Measurements from ENCODE around the gene GRPR. TPM values are rescaled to one million over a fixed set of nuclear protein-coding genes. Genes with fewer than 3 reads are reported as not detected.

GRPR gene
- total RNA-seq, 1 experiment from 2014 or later = 0.45 TPM

DNA sequence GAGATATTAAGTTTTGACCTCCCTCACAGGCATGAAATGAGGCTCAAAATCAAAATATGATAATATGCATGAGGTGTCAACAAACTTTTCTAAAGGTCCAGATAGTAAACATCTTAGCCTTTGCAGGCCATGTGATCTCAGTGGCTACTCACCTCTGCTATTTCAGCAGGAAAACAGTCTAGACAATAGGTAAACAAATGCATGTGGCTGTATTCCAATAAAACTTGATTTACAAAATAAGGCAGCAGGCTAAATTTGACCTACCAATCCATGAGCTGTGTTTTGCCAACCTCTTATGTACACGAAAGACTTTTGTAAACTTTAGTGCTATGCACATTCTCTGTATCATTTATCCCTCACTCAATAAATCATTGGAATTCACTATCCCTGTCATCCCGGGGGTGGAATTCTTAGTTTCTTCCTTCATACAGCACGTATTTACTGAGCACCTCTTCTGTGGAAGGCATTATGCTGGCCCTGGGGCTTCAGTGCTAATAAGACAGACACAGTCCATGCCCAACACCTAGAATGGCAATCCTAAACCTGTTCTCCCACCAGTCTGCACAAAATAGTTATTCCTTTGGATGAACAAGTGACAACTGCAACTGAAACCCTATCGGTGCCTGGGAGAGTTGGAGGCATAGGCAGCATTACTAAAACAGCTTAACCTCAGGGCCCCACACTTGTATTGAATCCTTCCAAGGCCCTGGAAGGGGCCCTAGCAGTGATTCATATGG lies 63.8 kb downstream of the GRPR start:
- no peak for DNase-seq
- Histone ChIP-seq H3K4me3 (ENCODE audit: low read length) (no peak overlapping the region), H3K36me3 (ENCODE audit: insufficient read depth, low read length) (no peaks in the 10 kb centered on the region), H3K27ac (ENCODE audit: low read length) (no peak overlapping the region), H3K4me1 (ENCODE audit: low read length) (no peaks in the 10 kb centered on the region; the same call in 1 of the 2 replicates), H3K79me2 (ENCODE audit: low read length) (no peaks in the 10 kb centered on the region), H3K4me2 (ENCODE audit: low read depth, low read length, poor library complexity, severe bottlenecking) (no peak overlapping the region), H3K9me2 (replicated peaks; ENCODE audit: insufficient read depth, low read length) (no peaks in the 10 kb centered on the region), H4K20me1 (ENCODE audit: insufficient read depth, low read depth, low read length) (no peaks in the 10 kb centered on the region), H3K9ac (ENCODE audit: low read length) (no peak overlapping the region), H3K9me3 (ENCODE audit: low read length) (no peaks in the 10 kb centered on the region), H2AFZ (ENCODE audit: low read length) (no peak overlapping the region), H3K27me3 (ENCODE audit: low read length) (no peaks in the 10 kb centered on the region)

DNA sequence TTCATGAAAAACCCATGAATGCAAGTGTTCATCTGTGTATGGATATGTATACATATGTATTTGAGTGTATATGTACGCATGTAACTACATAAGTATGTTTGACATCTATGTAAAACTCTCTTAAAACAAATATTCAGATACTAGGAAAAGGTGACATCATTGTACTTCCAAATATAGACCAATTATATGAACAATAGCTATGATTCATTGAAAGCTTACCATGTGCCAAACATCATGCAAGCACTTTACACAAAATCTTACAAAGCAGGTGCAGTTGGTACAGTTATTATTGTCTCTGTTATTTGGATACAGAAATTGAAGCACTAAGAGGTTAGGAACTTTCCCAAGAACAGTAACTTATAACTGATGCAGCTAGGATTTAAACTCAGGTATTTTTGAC lies 65.3 kb downstream of the GRPR start:
- Histone ChIP-seq H3K79me2 (ENCODE audit: low read length) (no peaks in the 10 kb centered on the region), H3K36me3 (ENCODE audit: insufficient read depth, low read length) (no peaks in the 10 kb centered on the region), H3K4me1 (ENCODE audit: low read length) (no peaks in the 10 kb centered on the region; the same call in 1 of the 2 replicates), H3K9me3 (ENCODE audit: low read length) (no peaks in the 10 kb centered on the region), H3K4me2 (ENCODE audit: low read depth, low read length, poor library complexity, severe bottlenecking) (no peak overlapping the region), H3K27ac (ENCODE audit: low read length) (no peak overlapping the region), H4K20me1 (ENCODE audit: insufficient read depth, low read depth, low read length) (no peaks in the 10 kb centered on the region), H3K9me2 (replicated peaks; ENCODE audit: insufficient read depth, low read length) (no peaks in the 10 kb centered on the region), H2AFZ (ENCODE audit: low read length) (no peak overlapping the region), H3K4me3 (ENCODE audit: low read length) (no peak overlapping the region), H3K27me3 (ENCODE audit: low read length) (no peaks in the 10 kb centered on the region), H3K9ac (ENCODE audit: low read length) (no peak overlapping the region)
- no peak for DNase-seq

DNA sequence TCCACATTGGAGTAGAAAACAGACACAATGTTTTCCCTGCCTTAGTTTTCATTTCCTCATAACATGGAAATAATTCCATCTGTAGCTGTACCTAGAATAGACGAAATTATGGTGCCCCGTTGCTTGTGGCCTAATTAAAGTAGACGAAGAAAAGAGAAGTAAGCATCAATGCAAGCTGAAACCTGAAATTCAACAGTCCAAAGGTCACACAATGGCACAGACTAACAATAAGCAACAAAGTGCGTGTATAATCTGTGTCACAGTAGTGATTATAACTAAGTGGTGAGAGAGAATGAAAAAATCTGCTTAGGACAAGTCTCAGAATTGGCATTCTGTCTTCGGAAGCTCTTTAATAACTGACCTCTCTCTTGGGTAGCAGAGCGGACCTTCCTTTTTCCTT lies 68.2 kb downstream of the GRPR start:
- Histone ChIP-seq H3K27me3 (ENCODE audit: low read length) (no peaks in the 10 kb centered on the region), H3K79me2 (ENCODE audit: low read length) (no peaks in the 10 kb centered on the region), H3K27ac (ENCODE audit: low read length) (no peak overlapping the region), H2AFZ (ENCODE audit: low read length) (no peak overlapping the region), H3K36me3 (ENCODE audit: insufficient read depth, low read length) (no peaks in the 10 kb centered on the region), H3K4me2 (ENCODE audit: low read depth, low read length, poor library complexity, severe bottlenecking) (no peak overlapping the region), H4K20me1 (ENCODE audit: insufficient read depth, low read depth, low read length) (no peaks in the 10 kb centered on the region), H3K9me2 (replicated peaks; ENCODE audit: insufficient read depth, low read length) (no peaks in the 10 kb centered on the region), H3K9ac (ENCODE audit: low read length) (no peak overlapping the region), H3K4me3 (ENCODE audit: low read length) (no peak overlapping the region), H3K9me3 (ENCODE audit: low read length) (no peaks in the 10 kb centered on the region), H3K4me1 (ENCODE audit: low read length) (no peaks in the 10 kb centered on the region; the same call in 1 of the 2 replicates)
- no peak for DNase-seq

DNA sequence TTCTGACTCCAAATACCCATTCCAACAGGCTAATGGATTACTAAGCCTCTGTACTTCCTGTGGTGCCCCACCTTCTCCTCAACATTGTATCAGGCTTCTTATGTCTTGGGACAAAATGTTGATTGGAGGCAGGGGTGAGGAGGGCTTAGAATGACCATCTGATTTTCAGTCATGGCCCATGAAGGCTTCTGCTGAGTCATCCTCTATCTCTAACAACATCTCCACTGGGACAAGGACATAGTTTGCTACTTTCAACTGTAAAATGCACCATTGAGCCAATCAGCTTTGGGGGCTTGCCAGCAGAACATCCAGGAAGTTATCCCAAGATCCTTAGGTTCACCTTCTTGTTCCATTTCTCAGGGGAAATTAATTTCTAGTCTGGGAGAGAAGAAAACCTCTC lies 73.5 kb downstream of the GRPR start:
- Histone ChIP-seq H3K4me1 (ENCODE audit: low read length) (no peaks in the 10 kb centered on the region), H2AFZ (ENCODE audit: low read length) (no peak overlapping the region), H3K27me3 (ENCODE audit: low read length) (no peaks in the 10 kb centered on the region), H3K4me3 (ENCODE audit: low read length) (no peak overlapping the region), H3K79me2 (ENCODE audit: low read length) (no peaks in the 10 kb centered on the region), H3K4me2 (ENCODE audit: low read depth, low read length, poor library complexity, severe bottlenecking) (no peak overlapping the region), H3K27ac (ENCODE audit: low read length) (no peak overlapping the region), H3K36me3 (ENCODE audit: insufficient read depth, low read length) (no peaks in the 10 kb centered on the region), H4K20me1 (ENCODE audit: insufficient read depth, low read depth, low read length) (no peaks in the 10 kb centered on the region), H3K9ac (ENCODE audit: low read length) (no peak overlapping the region), H3K9me3 (ENCODE audit: low read length) (no peaks in the 10 kb centered on the region), H3K9me2 (replicated peaks; ENCODE audit: insufficient read depth, low read length) (no peaks in the 10 kb centered on the region)
- DNase-seq = no peak

DNA sequence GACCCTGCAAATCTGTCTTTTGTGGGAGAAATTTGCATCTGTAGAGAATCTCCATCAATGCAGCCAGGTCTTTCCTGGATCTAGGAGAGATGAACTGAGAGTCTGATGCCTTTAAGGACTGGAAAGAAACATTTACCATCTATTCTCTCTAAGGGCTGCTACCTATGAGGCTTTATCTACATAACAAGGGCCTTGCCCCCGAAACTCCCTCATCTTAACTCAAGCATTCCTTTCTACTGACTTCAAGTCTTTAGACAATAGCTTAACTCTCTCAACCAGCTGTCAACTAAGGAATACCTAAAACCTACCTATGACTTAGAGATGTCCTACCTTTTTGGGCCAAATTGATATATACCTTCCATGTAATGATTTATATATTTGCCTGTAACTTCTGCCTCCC lies 76.0 kb downstream of the GRPR start:
- H3K9me2 ChIP-seq (replicated peaks; ENCODE audit: insufficient read depth, low read length) = no peaks in the 10 kb centered on the region
- no peak overlapping the region for H3K4me3 ChIP-seq (ENCODE audit: low read length)
- no peak for DNase-seq
- H3K4me1 ChIP-seq (ENCODE audit: low read length) = no peaks in the 10 kb centered on the region
- H3K4me2 ChIP-seq (ENCODE audit: low read depth, low read length, poor library complexity, severe bottlenecking) = no peak overlapping the region
- H4K20me1 ChIP-seq (ENCODE audit: insufficient read depth, low read depth, low read length) = no peaks in the 10 kb centered on the region
- no peaks in the 10 kb centered on the region for H3K36me3 ChIP-seq (ENCODE audit: insufficient read depth, low read length)
- no peak overlapping the region for H2AFZ ChIP-seq (ENCODE audit: low read length)
- no peak overlapping the region for H3K9ac ChIP-seq (ENCODE audit: low read length)
- no peaks in the 10 kb centered on the region for H3K27me3 ChIP-seq (ENCODE audit: low read length)
- H3K9me3 ChIP-seq (ENCODE audit: low read length) = no peaks in the 10 kb centered on the region
- H3K79me2 ChIP-seq (ENCODE audit: low read length) = no peaks in the 10 kb centered on the region
- no peak overlapping the region for H3K27ac ChIP-seq (ENCODE audit: low read length)

DNA sequence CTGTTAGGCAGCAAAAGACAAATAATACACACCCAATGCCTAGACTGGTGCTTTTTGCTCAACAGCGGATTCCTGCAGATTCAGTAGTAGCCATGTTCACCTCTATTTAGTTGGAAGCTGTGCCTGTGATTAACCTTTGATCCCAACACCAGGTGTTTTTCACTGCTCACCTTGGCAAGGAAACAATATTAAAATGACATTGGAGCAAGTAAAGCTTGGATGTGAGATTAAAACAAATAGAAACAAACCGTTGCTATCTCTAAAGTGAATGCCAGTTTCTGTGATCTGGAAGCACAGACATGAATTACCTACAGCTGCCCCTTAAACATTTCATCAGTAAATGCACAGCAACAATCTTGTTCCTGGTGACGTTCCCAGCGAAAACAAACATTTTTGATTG lies 79.6 kb downstream of the GRPR start:
- Histone ChIP-seq H4K20me1 (ENCODE audit: insufficient read depth, low read depth, low read length) (no peaks in the 10 kb centered on the region), H3K4me2 (ENCODE audit: low read depth, low read length, poor library complexity, severe bottlenecking) (no peak overlapping the region), H3K27me3 (ENCODE audit: low read length) (no peaks in the 10 kb centered on the region), H3K4me3 (ENCODE audit: low read length) (no peak overlapping the region), H3K36me3 (ENCODE audit: insufficient read depth, low read length) (no peaks in the 10 kb centered on the region), H3K4me1 (ENCODE audit: low read length) (no peaks in the 10 kb centered on the region), H3K9me2 (replicated peaks; ENCODE audit: insufficient read depth, low read length) (no peaks in the 10 kb centered on the region), H3K27ac (ENCODE audit: low read length) (no peak overlapping the region), H2AFZ (ENCODE audit: low read length) (no peak overlapping the region), H3K9me3 (ENCODE audit: low read length) (no peaks in the 10 kb centered on the region), H3K9ac (ENCODE audit: low read length) (no peak overlapping the region), H3K79me2 (ENCODE audit: low read length) (no peaks in the 10 kb centered on the region)
- no peak for DNase-seq

Other genes with a start within 250 kb of the GRPR start
- not detected in 2 replicates for gene MAGEB17, start 43.9 kb downstream of the GRPR start, total RNA-seq (2014; rRNA removed; shearing (Covaris generic); ENCODE audit: low replicate concordance)